Naive thymus-derived CD4-positive, alpha-beta T cell (primary cell): ENCODE measurements around the gene SHBG. TPM values are rescaled to one million over a fixed set of nuclear protein-coding genes. Genes with fewer than 3 reads are reported as not detected.
"Not testable (repeated sequence)": the region's sequence is repeated elsewhere in the genome, so short reads cannot be mapped to it uniquely, and the experiment has no call there.

ENCODE experiments used
- ATAC-seq: fragments of 150-1000 bp; cut with Tn5 transposase; 2 replicates; pipeline ENCODE4 v1.10.0; 2021; ENCODE audit warnings: mild to moderate bottlenecking, moderate library complexity
- CTCF ChIA-PET: fragments of 350-600 bp; sonication (Branson Sonifier 250); formaldehyde crosslinking; loops from one replicate; lab custom pipeline; 2021; ENCODE audit warnings: antibody characterized with exemption; lab: Charles Lee
- POLR2A ChIA-PET: fragments of 350-600 bp; sonication (Branson Sonifier 250); formaldehyde crosslinking; loops from one replicate; lab custom pipeline; 2021; ENCODE audit warnings: antibody characterized with exemption, inconsistent platforms; lab: Charles Lee
- DNase-seq, 9 donors: peaks; one replicate each; pipeline versions ENCODE4 v3.0.0 to v3.0.0-alpha.2; 2020 to 2022; ENCODE audit warnings: mixed read lengths in 1 of 9
- H3K27ac ChIP-seq: one replicate; pipeline ENCODE4 v1.7.0; 2013; ENCODE audit warnings: mild to moderate bottlenecking, low read depth, low read length, moderate library complexity
- H3K27me3 ChIP-seq, 2 donors: one replicate each; pipeline ENCODE4 v1.7.0; 2013; ENCODE audit warnings: low read length in 2 of 2, mild to moderate bottlenecking in 2 of 2, moderate library complexity in 2 of 2; ENCODE audit not compliant: control insufficient read depth in 2 of 2, insufficient read depth in 2 of 2
- H3K36me3 ChIP-seq, 3 experiments: 1 replicate in 2 of 3; 2 replicates in 1 of 3; pipeline ENCODE4 v1.7.0; 2013; ENCODE audit warnings: low read length in 3 of 3, mild to moderate bottlenecking in 3 of 3, moderate library complexity in 1 of 3; ENCODE audit not compliant: insufficient read depth in 3 of 3, control insufficient read depth in 2 of 3
- H3K4me1 ChIP-seq, 2 donors: one replicate each; pipeline ENCODE4 v1.7.0; 2013; ENCODE audit warnings: low read length in 2 of 2, mild to moderate bottlenecking in 2 of 2, moderate library complexity in 1 of 2; ENCODE audit not compliant: control insufficient read depth in 2 of 2, insufficient read depth in 2 of 2
- H3K4me3 ChIP-seq: 2 replicates; pipeline ENCODE4 v1.7.0; 2013; ENCODE audit warnings: mild to moderate bottlenecking, low read length
- H3K9me3 ChIP-seq, 3 experiments: 1 replicate in 2 of 3; 2 replicates in 1 of 3; pipeline ENCODE4 v1.7.0; 2013; ENCODE audit warnings: low read length in 3 of 3; ENCODE audit not compliant: control insufficient read depth in 2 of 3
- H3K27ac Mint-ChIP-seq, 9 donors: one replicate each; pipeline ENCODE4 v1.8.0; 2020 to 2022; ENCODE audit warnings: mixed read lengths in 9 of 9, mild to moderate bottlenecking in 8 of 9, moderate library complexity in 5 of 9, inconsistent platforms in 2 of 9
- H3K27me3 Mint-ChIP-seq, 5 donors: one replicate each; pipeline ENCODE4 v1.8.0; 2021 to 2022; ENCODE audit warnings: mixed read lengths in 5 of 5, mild to moderate bottlenecking in 1 of 5
- H3K36me3 Mint-ChIP-seq, 5 donors: one replicate each; pipeline ENCODE4 v1.8.0; 2020 to 2022; ENCODE audit warnings: mixed read lengths in 5 of 5, mild to moderate bottlenecking in 3 of 5, inconsistent platforms in 1 of 5
- H3K4me1 Mint-ChIP-seq, 7 donors: one replicate each; pipeline ENCODE4 v1.8.0; 2020 to 2022; ENCODE audit warnings: mixed read lengths in 7 of 7, mild to moderate bottlenecking in 3 of 7, inconsistent platforms in 1 of 7
- H3K4me3 Mint-ChIP-seq, 10 donors: one replicate each; pipeline ENCODE4 v1.8.0; 2020 to 2022; ENCODE audit warnings: mild to moderate bottlenecking in 10 of 10, mixed read lengths in 10 of 10, moderate library complexity in 6 of 10, inconsistent platforms in 2 of 10
- H3K9me3 Mint-ChIP-seq, 11 donors: one replicate each; pipeline ENCODE4 v1.8.0; 2020 to 2022; ENCODE audit warnings: mixed read lengths in 11 of 11, mild to moderate bottlenecking in 4 of 11, inconsistent platforms in 1 of 11, moderate library complexity in 1 of 11
- intact Hi-C, 2 donors: fragments of 100-400 bp; cut with micrococcal nuclease; formaldehyde crosslinking; loops; one replicate each; pipeline ENCODE4 v1.15.1; 2023
- polyA plus RNA-seq, 2 donors: library from polyadenylated mRNA; unstranded; fragments of 300-500 nt; fragmentation: Illumina TruSeq; gene quantifications; one replicate each; pipeline ENCODE4 v1.2.3, GENCODE V29; 2021
- total RNA-seq, 6 experiments: library from RNA in 5 of 6; stranded (reverse) in 5 of 6; gene quantifications; 1 replicate in 5 of 6; 2 replicates in 1 of 6; pipeline ENCODE4 v1.2.3 and lab custom pipeline; 2021 to 2026

The SHBG gene
- total and polyA plus RNA-seq, 7 experiments from 2014 or later, result not detected

GRCh38 chr17:7590743-7591142, 39.2 kb upstream of the SHBG start:
- POLR2A ChIA-PET, result interaction anchor here (1.5 to 2.5 kb wide), 4 partner anchors 10 to 96 kb away, joined by 4 to 13 read pairs (median 6); partner anchors contain the start of gene TP53
- Histone ChIP-seq H3K4me1 (peaks cover 0 to 3% of the 10 kb centered on the region in 2 donors), H3K36me3 (peaks cover 21 to 79% (median 32%) of the 10 kb centered on the region in 3 experiments), H3K27ac (no peak overlapping the region), H3K9me3 (no peaks in the 10 kb centered on the region), H3K4me3 (no peak overlapping the region), H3K27me3 (no peaks in the 10 kb centered on the region)
- DNase-seq, result no peak
- no peak overlapping the region for H3K4me3 Mint-ChIP-seq
- no peaks in the 10 kb centered on the region for H3K27me3 Mint-ChIP-seq
- peaks cover 0 to 3% (median 2%) of the 10 kb centered on the region in 7 donors for H3K4me1 Mint-ChIP-seq
- peaks cover 10 to 41% (median 22%) of the 10 kb centered on the region in 5 donors for H3K36me3 Mint-ChIP-seq
- H3K27ac Mint-ChIP-seq, result peak overlapping the region in 4 of 9 donors; percentile 6 to 36 (median 25)
- CTCF ChIA-PET, result interaction anchor here (1.8 to 3.0 kb wide), 3 partner anchors 30 to 154 kb away, joined by 5 to 19 read pairs (median 8); no protein-coding TSS in a partner anchor
- H3K9me3 Mint-ChIP-seq, result no peaks in the 10 kb centered on the region
- ATAC-seq, result no peak
- intact Hi-C loops, result no loop called here

- Mint-ChIP-seq H3K36me3 (peaks cover 10 to 42% (median 24%) of the 10 kb centered on the region in 5 donors), H3K4me1 (peaks cover 0 to 3% (median 0%) of the 10 kb centered on the region in 7 donors), H3K4me3 (no peak overlapping the region), H3K27me3 (no peaks in the 10 kb centered on the region), H3K27ac (peak overlapping the region in 2 of 9 donors; percentile 36 to 51), H3K9me3 (no peaks in the 10 kb centered on the region)
- intact Hi-C loops, result no loop called here
- Histone ChIP-seq H3K9me3 (no peaks in the 10 kb centered on the region), H3K4me1 (peaks cover 0 to 3% of the 10 kb centered on the region in 2 donors), H3K27me3 (no peaks in the 10 kb centered on the region), H3K27ac (no peak overlapping the region), H3K36me3 (peaks cover 24 to 85% (median 33%) of the 10 kb centered on the region in 3 experiments), H3K4me3 (no peak overlapping the region)
- no peak for ATAC-seq
- CTCF ChIA-PET, result interaction anchor here (0.6 kb wide), 1 partner anchor 15 kb away, joined by 3 read pairs; no protein-coding TSS in a partner anchor
- POLR2A ChIA-PET, result interaction anchor here (1.5 kb wide), 1 partner anchor 41 kb away, joined by 4 read pairs; no protein-coding TSS in a partner anchor
- DNase-seq, result no peak
These were observed 38.3 kb upstream of the SHBG start for GRCh38 chr17:7591596-7591995.

- Mint-ChIP-seq H3K36me3 (peaks cover 13 to 38% (median 28%) of the 10 kb centered on the region in 5 donors), H3K27ac (peak overlapping the region in 1 of 9 donors; percentile 36), H3K9me3 (no peaks in the 10 kb centered on the region)
These were observed 37.4 kb upstream of the SHBG start for GRCh38 chr17:7592422-7593021.

GRCh38 chr17:7593296-7593695, 36.6 kb upstream of the SHBG start:
- Histone ChIP-seq H3K4me3 (no peak overlapping the region), H3K27me3 (no peaks in the 10 kb centered on the region), H3K27ac (no peak overlapping the region), H3K4me1 (peaks cover 0 to 3% of the 10 kb centered on the region in 2 donors), H3K9me3 (no peaks in the 10 kb centered on the region), H3K36me3 (peaks cover 24 to 77% (median 33%) of the 10 kb centered on the region in 3 experiments)
- ChIA-PET CTCF (no interaction called here), POLR2A (no interaction called here)
- peak overlapping the region in 2 of 9 donors; percentile 74 to 77 for H3K27ac Mint-ChIP-seq
- ATAC-seq (no peak), DNase-seq (no peak)
- H3K4me3 Mint-ChIP-seq, result no peak overlapping the region
- H3K4me1 Mint-ChIP-seq, result peaks cover 0 to 3% (median 0%) of the 10 kb centered on the region in 7 donors
- peaks cover 11 to 38% (median 28%) of the 10 kb centered on the region in 5 donors for H3K36me3 Mint-ChIP-seq
- H3K9me3 Mint-ChIP-seq, result no peaks in the 10 kb centered on the region
- intact Hi-C loops, result no loop called here
- H3K27me3 Mint-ChIP-seq, result no peaks in the 10 kb centered on the region

More at GRCh38 chr17:7592422-7593021, 37.4 kb upstream of the SHBG start:
- DNase-seq (no peak), ATAC-seq (no peak)
- Histone ChIP-seq H3K4me1 (peaks cover 0 to 3% of the 10 kb centered on the region in 2 donors), H3K9me3 (no peaks in the 10 kb centered on the region), H3K27ac (no peak overlapping the region), H3K27me3 (no peaks in the 10 kb centered on the region), H3K4me3 (no peak overlapping the region), H3K36me3 (peaks cover 24 to 83% (median 37%) of the 10 kb centered on the region in 3 experiments)
- Mint-ChIP-seq H3K27me3 (no peaks in the 10 kb centered on the region), H3K4me1 (peaks cover 0 to 3% (median 0%) of the 10 kb centered on the region in 7 donors), H3K4me3 (peak overlapping the region in 1 of 10 donors; percentile 20)
- POLR2A ChIA-PET, result no interaction called here
- CTCF ChIA-PET, result interaction anchor here (0.6 kb wide), 1 partner anchor 57 kb away, joined by 3 read pairs; no protein-coding TSS in a partner anchor
- intact Hi-C loops, result no loop called here

- intact Hi-C loops, POLR2A ChIA-PET, H3K27me3 Mint-ChIP-seq, ATAC-seq, H3K4me3 ChIP-seq, H3K27ac Mint-ChIP-seq, H3K9me3 Mint-ChIP-seq, H3K4me3 Mint-ChIP-seq, H3K4me1 ChIP-seq, H3K9me3 ChIP-seq, H3K27ac ChIP-seq, H3K27me3 ChIP-seq, DNase-seq, H3K4me1 Mint-ChIP-seq: not testable (repeated sequence)
- peaks cover 14 to 43% (median 31%) of the 10 kb centered on the region in 5 donors for H3K36me3 Mint-ChIP-seq
- CTCF ChIA-PET, result interaction anchor here (0.5 kb wide), 1 partner anchor 84 kb away, joined by 3 read pairs; no protein-coding TSS in a partner anchor
- peaks cover 23 to 86% (median 24%) of the 10 kb centered on the region in 3 experiments for H3K36me3 ChIP-seq
These were observed 32.4 kb upstream of the SHBG start for GRCh38 chr17:7597561-7597960.

GRCh38 chr17:7606280-7606679, 23.7 kb upstream of the SHBG start:
- H3K4me3 Mint-ChIP-seq, result no peak overlapping the region
- Histone ChIP-seq H3K27ac (no peak overlapping the region), H3K36me3 (peaks cover 5 to 42% (median 9%) of the 10 kb centered on the region in 3 experiments), H3K27me3 (no peaks in the 10 kb centered on the region), H3K9me3 (no peaks in the 10 kb centered on the region), H3K4me3 (no peak overlapping the region), H3K4me1 (no peaks in the 10 kb centered on the region)
- ATAC-seq (no peak), DNase-seq (no peak)
- peaks cover 10 to 34% (median 23%) of the 10 kb centered on the region in 7 donors for H3K4me1 Mint-ChIP-seq
- ChIA-PET POLR2A (interaction anchor here (0.8 to 1.5 kb wide), 2 partner anchors 8 to 25 kb away, joined by 3 to 4 read pairs; no protein-coding TSS in a partner anchor), CTCF (interaction anchor here (0.6 kb wide), 1 partner anchor 119 kb away, joined by 3 read pairs; no protein-coding TSS in a partner anchor)
- peak overlapping the region in 1 of 9 donors; percentile 4 for H3K27ac Mint-ChIP-seq
- H3K9me3 Mint-ChIP-seq, result no peaks in the 10 kb centered on the region
- intact Hi-C loops, result no loop called here
- no peaks in the 10 kb centered on the region for H3K27me3 Mint-ChIP-seq
- peaks cover 7 to 30% (median 16%) of the 10 kb centered on the region in 5 donors for H3K36me3 Mint-ChIP-seq
